Tibial nerve (tissue), 4 donors: ENCODE results near the gene ZNRF3. TPM values are rescaled to one million over a fixed set of nuclear protein-coding genes. Genes with fewer than 3 reads are reported as not detected.

Experiments
- DNase-seq, 2 donors: peaks; one replicate each; pipeline ENCODE4 v3.0.0-alpha.2; 2019; ENCODE audit warnings: low spot score in 2 of 2
- H3K27ac ChIP-seq, 4 donors: fragments of 200-600 bp; sonication (generic) in 3 of 4; one replicate each; pipeline ENCODE4 v1.5.1; 2017 to 2019; ENCODE audit warnings: mild to moderate bottlenecking in 1 of 4
- H3K27me3 ChIP-seq, 2 donors: fragments of 200-600 bp; sonication (generic) in 1 of 2; one replicate each; pipeline versions ENCODE4 v1.5.1 to v1.6.0; 2017 to 2019
- H3K36me3 ChIP-seq, 3 donors: fragments of 200-600 bp; sonication (generic); one replicate each; pipeline ENCODE4 v1.5.1; 2018 to 2019
- H3K4me1 ChIP-seq, 4 donors: fragments of 200-600 bp; sonication (generic) in 3 of 4; one replicate each; pipeline ENCODE4 v1.5.1; 2017 to 2019
- H3K4me3 ChIP-seq, 4 donors: fragments of 200-600 bp; sonication (generic) in 3 of 4; one replicate each; pipeline ENCODE4 v1.5.1; 2017 to 2019; ENCODE audit warnings: mild to moderate bottlenecking in 1 of 4, moderate library complexity in 1 of 4
- H3K9me3 ChIP-seq, 4 donors: fragments of 200-600 bp; sonication (generic) in 3 of 4; one replicate each; pipeline ENCODE4 v1.5.1; 2017 to 2019
- EP300 ChIP-seq, 2 donors: sonication (generic); formaldehyde crosslinking; IDR thresholded peaks; one replicate each; pipeline ENCODE4 v1.6.1; 2017; ENCODE audit warnings: antibody characterized with exemption in 2 of 2, mild to moderate bottlenecking in 1 of 2
- POLR2A ChIP-seq, 2 donors: fragments of 450-650 bp; IDR thresholded peaks; one replicate each; pipeline ENCODE4 v1.6.1; 2017; ENCODE audit warnings: antibody characterized with exemption in 2 of 2, mild to moderate bottlenecking in 2 of 2, moderate library complexity in 2 of 2
- WGBS, 2 donors: methylation state at CpG; one replicate each; pipeline ENCODE4 v1.1.5; 2018; 5-methylcytosine and 5-hydroxymethylcytosine counted together
- total RNA-seq, 4 donors: library from RNA; depleted of rRNA; stranded (reverse); fragments of >200 nt; gene quantifications; one replicate each; pipeline ENCODE4 v1.1.0, GENCODE V29; 2016
- TF ChIP-seq, protein P1 (sequence below), 5 experiments: fragments of 200-600 bp in 3 of 5; fragments of 450-650 bp in 2 of 5; sonication (generic) in 3 of 5; IDR thresholded peaks; one replicate each; pipeline ENCODE4 v1.5.1; 2016 to 2019; ENCODE audit warnings: antibody characterized with exemption in 5 of 5, mild to moderate bottlenecking in 3 of 5, moderate library complexity in 2 of 5

ZNRF3 gene
- total RNA-seq, 4 donors from 2014 or later = 18.0 to 37.9 (median 23.5) TPM

DNA sequence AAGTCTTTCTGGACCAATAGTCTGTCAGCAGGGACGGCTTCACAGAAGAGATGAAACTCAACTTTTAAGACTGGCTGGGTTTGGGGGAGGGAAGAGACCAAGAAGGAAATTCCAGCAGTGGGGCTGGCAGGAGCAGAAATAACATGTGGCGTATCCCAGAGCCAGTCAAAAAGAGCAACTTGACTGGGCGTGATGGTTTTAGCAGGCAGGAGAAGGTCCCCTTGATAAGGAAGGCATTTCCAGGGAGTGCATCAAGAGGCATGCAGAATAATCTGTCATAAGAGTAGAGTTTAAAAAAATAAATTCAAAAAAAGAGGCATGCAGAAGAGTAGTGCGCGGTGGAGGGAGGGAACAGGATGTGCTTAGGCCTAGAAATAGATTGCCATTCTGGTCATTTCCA, 125.8 kb downstream of the ZNRF3 start:
- no peak for DNase-seq
- TF ChIP-seq EP300 (IDR thresholded peaks at IDR 0.05) (no peak), POLR2A (IDR thresholded peaks at IDR 0.05) (no peak)
- TF ChIP-seq, protein P1, sequence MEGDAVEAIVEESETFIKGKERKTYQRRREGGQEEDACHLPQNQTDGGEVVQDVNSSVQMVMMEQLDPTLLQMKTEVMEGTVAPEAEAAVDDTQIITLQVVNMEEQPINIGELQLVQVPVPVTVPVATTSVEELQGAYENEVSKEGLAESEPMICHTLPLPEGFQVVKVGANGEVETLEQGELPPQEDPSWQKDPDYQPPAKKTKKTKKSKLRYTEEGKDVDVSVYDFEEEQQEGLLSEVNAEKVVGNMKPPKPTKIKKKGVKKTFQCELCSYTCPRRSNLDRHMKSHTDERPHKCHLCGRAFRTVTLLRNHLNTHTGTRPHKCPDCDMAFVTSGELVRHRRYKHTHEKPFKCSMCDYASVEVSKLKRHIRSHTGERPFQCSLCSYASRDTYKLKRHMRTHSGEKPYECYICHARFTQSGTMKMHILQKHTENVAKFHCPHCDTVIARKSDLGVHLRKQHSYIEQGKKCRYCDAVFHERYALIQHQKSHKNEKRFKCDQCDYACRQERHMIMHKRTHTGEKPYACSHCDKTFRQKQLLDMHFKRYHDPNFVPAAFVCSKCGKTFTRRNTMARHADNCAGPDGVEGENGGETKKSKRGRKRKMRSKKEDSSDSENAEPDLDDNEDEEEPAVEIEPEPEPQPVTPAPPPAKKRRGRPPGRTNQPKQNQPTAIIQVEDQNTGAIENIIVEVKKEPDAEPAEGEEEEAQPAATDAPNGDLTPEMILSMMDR (IDR thresholded peaks at IDR 0.05) = no peak
- H3K27me3 ChIP-seq = no peaks in the 10 kb centered on the region
- no peaks in the 10 kb centered on the region for H3K36me3 ChIP-seq
- WGBS, 2 donors = 93 to 95% methylated on average over 5 of the region's 5 CpGs
- H3K4me1 ChIP-seq = peaks cover 0 to 31% (median 9%) of the 10 kb centered on the region in 4 donors
- H3K27ac ChIP-seq = no peak overlapping the region
- no peaks in the 10 kb centered on the region for H3K9me3 ChIP-seq
- no peak overlapping the region for H3K4me3 ChIP-seq

DNA sequence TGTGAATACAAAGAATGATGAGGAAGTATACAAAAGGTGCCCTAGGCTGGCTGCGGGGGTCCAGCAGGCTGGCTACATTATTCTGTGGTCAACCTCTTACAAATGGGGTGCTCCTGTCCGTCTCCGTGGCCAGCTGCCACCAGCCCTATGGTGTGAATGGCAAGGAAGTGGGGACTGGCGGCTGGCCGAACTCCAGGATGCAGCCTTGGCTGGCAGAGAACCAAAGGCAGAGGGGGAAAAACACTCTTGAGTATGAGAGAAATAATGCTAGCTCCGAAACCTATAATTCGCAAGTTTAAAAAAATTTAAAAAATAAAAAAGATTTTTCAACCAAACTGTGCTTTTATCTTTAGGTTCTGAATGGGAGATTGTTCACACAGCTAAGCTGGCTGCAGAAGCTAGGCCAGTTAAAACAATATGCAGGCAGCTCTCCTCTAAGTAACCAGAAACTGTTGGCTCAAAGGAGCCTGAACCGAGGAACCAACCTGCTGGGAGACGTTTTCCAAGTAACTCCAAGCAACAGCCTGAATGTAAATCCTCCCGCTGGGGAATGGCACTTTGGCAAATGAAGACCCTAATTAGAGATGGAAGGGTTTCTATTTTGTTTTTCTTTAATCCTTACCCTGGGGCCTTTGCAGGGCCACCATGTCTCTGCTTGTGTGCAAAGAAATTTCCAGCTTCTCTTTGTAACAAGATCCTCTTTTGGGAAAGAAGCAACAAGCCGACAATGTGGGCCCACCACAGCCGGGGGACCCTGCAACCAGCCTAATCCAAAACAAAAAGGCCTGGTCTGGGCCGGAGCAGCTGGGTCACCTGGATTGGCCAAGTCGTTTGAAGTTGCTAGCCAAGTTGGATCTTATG, 128.1 kb downstream of the ZNRF3 start:
- no peak for DNase-seq
- Histone ChIP-seq H3K36me3 (no peaks in the 10 kb centered on the region), H3K4me1 (peaks cover 0 to 18% (median 8%) of the 10 kb centered on the region in 4 donors), H3K9me3 (no peaks in the 10 kb centered on the region), H3K27ac (peak overlapping the region in 3 of 4 donors; percentile 1 to 25 (median 19)), H3K27me3 (no peaks in the 10 kb centered on the region), H3K4me3 (no peak overlapping the region)
- WGBS, 2 donors = 33 to 35% methylated on average over 14 of the region's 14 CpGs
- TF ChIP-seq POLR2A (IDR thresholded peaks at IDR 0.05) = no peak
- TF ChIP-seq EP300 (IDR thresholded peaks at IDR 0.05) = no peak
- TF ChIP-seq, protein P1 (IDR thresholded peaks at IDR 0.05) = no peak

DNA sequence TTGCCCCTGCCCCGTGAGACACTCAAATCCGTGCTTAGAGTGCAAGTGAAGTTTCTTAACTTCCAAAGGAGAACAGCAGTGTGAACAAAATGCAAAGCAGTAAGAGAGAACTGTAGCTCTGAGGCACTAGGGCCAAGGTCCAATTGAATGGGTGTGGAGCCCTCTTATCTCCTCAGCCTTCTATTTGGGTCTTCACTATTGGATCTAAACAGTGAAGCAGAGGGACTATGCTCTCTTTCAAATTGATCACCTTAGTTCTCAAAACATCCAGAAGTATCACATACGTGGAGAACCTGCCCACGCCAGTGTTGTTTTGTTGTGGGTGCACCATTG, 128.7 kb downstream of the ZNRF3 start:
- no peaks in the 10 kb centered on the region for H3K36me3 ChIP-seq
- peaks cover 0 to 18% (median 8%) of the 10 kb centered on the region in 4 donors for H3K4me1 ChIP-seq
- H3K27me3 ChIP-seq = no peaks in the 10 kb centered on the region
- peak overlapping the region in 2 of 4 donors; percentile 1 to 19 for H3K27ac ChIP-seq
- no peak for DNase-seq
- TF ChIP-seq POLR2A (IDR thresholded peaks at IDR 0.05) = no peak
- no peak for TF ChIP-seq EP300 (IDR thresholded peaks at IDR 0.05)
- TF ChIP-seq, protein P1 (IDR thresholded peaks at IDR 0.05) = no peak
- whole genome bisulfite sequencing, 2 donors = 77 to 84% methylated on average over 4 of the region's 4 CpGs
- no peaks in the 10 kb centered on the region for H3K9me3 ChIP-seq
- no peak overlapping the region for H3K4me3 ChIP-seq

DNA sequence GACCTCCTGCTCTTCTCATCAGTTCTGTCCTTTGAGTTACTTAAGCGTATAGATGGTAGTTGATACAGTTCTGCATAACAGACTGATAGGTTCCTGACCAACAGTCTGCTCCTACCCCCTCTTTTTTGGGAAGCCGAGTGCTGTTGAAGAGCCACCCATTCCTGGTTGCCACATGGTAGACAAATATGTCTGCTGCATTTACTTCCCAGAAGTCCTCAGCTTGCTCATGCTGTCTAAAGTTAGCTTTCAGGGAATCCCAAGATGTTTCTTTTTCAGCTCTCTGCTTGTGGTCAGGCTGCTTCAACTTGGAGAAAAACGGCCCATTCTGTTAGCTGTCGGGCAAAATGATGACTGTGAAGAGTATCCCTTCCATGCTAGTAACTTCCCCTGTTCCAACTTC, 129.6 kb downstream of the ZNRF3 start:
- 86 to 95% methylated on average over 4 of the region's 4 CpGs for WGBS, 2 donors
- H3K27me3 ChIP-seq = no peaks in the 10 kb centered on the region
- no peak for TF ChIP-seq EP300 (IDR thresholded peaks at IDR 0.05)
- TF ChIP-seq POLR2A (IDR thresholded peaks at IDR 0.05) = no peak
- TF ChIP-seq, protein P1 (IDR thresholded peaks at IDR 0.05) = no peak

DNA sequence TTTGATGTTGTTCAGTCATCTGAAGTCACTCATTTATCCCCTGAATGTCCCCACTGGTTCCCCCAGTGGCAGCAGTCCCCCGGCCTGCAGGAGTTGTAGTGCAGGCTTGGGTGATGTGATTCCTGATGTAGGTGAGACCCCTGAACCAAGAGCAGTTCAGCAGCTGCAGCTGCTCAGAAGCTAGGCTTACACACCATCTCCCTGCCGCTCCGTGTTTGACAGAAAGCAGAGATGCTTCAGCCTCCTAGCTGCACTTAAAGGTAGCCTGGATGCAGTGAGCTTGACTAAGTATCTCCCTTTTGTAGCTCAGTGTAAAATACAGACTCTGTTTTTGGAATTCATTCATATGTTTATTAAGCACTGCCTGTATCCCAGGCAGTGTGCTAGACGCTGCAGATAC, 130.9 kb downstream of the ZNRF3 start:
- 87 to 91% methylated on average over 4 of the region's 4 CpGs for WGBS, 2 donors
- TF ChIP-seq POLR2A (IDR thresholded peaks at IDR 0.05) = no peak
- no peak for TF ChIP-seq EP300 (IDR thresholded peaks at IDR 0.05)
- TF ChIP-seq, protein P1 (IDR thresholded peaks at IDR 0.05) = no peak
- peaks cover 0 to 18% (median 8%) of the 10 kb centered on the region in 4 donors for H3K4me1 ChIP-seq

More for the DNA sequence above, 129.6 kb downstream of the ZNRF3 start:
- Histone ChIP-seq H3K36me3 (no peaks in the 10 kb centered on the region), H3K4me3 (no peak overlapping the region), H3K4me1 (peaks cover 0 to 18% (median 8%) of the 10 kb centered on the region in 4 donors), H3K27ac (no peak overlapping the region), H3K9me3 (no peaks in the 10 kb centered on the region)
- no peak for DNase-seq

More for the DNA sequence above, 130.9 kb downstream of the ZNRF3 start:
- Histone ChIP-seq H3K4me3 (no peak overlapping the region), H3K27me3 (no peaks in the 10 kb centered on the region), H3K9me3 (no peaks in the 10 kb centered on the region), H3K27ac (no peak overlapping the region), H3K36me3 (no peaks in the 10 kb centered on the region)
- DNase-seq = no peak
